GM13976 (cell line): ENCODE data around the gene TLR1.

Experiments
- DNase-seq: peaks from one replicate; pipeline ENCODE4 v3.0.0; 2012; ENCODE audit warnings: low spot score
- in situ Hi-C: fragments of 300-500 bp; cut with MboI; formaldehyde crosslinking; loops from one replicate; pipeline ENCODE4 v1.12.0; 2022; ENCODE audit warnings: low sequenced_read_pairs, mixed read lengths, inconsistent platforms; ENCODE audit not compliant: unreplicated experiment
- TF ChIP-seq, protein P1 (sequence below): IDR thresholded peaks from 2 replicates; pipeline ENCODE4 v1.5.1; 2012; ENCODE audit warnings: borderline replicate concordance, mild to moderate bottlenecking; ENCODE audit not compliant: insufficient read depth; ENCODE audit errors: extremely low read depth, missing control alignments, control extremely low read depth

TLR1 gene, protein sequence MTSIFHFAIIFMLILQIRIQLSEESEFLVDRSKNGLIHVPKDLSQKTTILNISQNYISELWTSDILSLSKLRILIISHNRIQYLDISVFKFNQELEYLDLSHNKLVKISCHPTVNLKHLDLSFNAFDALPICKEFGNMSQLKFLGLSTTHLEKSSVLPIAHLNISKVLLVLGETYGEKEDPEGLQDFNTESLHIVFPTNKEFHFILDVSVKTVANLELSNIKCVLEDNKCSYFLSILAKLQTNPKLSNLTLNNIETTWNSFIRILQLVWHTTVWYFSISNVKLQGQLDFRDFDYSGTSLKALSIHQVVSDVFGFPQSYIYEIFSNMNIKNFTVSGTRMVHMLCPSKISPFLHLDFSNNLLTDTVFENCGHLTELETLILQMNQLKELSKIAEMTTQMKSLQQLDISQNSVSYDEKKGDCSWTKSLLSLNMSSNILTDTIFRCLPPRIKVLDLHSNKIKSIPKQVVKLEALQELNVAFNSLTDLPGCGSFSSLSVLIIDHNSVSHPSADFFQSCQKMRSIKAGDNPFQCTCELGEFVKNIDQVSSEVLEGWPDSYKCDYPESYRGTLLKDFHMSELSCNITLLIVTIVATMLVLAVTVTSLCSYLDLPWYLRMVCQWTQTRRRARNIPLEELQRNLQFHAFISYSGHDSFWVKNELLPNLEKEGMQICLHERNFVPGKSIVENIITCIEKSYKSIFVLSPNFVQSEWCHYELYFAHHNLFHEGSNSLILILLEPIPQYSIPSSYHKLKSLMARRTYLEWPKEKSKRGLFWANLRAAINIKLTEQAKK

DNA sequence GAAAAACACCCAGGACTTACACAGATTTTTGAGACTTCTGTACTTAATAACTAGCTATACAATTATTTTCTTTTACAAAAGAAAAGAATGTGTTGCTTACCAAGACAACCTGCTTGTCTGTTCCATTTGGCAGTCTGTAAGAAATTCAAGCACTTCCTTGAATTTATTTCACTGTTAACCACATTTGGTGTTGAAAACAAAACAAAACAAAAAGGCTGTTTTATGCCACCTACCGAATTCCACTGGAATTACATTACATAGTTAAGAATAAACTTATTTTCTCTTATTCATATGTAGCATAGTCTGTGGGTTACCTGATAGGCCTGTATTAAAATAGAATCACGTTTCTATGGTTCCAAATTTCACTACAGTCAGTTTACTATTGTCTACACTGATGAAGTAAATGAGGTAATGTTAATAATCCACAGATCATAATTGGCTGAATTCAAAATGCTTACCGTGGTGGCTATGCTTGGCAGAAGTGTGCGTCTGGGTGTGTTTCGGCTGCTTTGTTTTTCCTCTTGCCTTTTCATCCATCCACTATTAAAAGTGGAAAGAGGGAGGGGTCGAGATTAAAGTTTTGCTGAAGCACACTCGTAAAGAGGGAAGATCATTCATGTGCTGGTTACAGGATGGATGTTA lies at the start of gene TLR1:
TSS of gene TLR1 (minus strand) at position 138 of the 642 bp plus-strand sequence. CDS start 5,960 bp downstream, outside the sequence.
- DNase-seq = no peak
- TF ChIP-seq, protein P1, sequence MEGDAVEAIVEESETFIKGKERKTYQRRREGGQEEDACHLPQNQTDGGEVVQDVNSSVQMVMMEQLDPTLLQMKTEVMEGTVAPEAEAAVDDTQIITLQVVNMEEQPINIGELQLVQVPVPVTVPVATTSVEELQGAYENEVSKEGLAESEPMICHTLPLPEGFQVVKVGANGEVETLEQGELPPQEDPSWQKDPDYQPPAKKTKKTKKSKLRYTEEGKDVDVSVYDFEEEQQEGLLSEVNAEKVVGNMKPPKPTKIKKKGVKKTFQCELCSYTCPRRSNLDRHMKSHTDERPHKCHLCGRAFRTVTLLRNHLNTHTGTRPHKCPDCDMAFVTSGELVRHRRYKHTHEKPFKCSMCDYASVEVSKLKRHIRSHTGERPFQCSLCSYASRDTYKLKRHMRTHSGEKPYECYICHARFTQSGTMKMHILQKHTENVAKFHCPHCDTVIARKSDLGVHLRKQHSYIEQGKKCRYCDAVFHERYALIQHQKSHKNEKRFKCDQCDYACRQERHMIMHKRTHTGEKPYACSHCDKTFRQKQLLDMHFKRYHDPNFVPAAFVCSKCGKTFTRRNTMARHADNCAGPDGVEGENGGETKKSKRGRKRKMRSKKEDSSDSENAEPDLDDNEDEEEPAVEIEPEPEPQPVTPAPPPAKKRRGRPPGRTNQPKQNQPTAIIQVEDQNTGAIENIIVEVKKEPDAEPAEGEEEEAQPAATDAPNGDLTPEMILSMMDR = no peak
- in situ Hi-C loops = no loop called here

DNA sequence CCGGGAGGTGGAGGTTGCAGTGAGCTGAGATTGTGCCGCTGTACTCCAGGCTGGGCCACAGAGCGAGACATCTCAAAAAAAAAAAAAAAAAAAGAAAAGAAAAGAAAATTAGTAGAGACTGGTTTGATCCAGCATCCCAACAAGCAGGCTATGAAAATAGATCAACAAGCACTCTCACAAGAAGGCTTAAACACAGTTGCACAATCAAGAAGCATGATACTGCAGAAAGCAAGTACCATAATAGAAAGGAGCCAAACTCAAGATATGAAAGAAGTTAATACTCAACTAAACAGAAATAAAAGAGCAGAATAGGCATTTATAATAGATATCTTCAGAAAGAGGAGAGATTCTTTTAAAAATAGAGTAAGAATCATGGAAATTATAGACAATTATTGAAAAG lies 41.4 kb upstream of the TLR1 start:
- in situ Hi-C loops = no loop called here
- no peak for DNase-seq
- TF ChIP-seq, protein P1 = no peak

DNA sequence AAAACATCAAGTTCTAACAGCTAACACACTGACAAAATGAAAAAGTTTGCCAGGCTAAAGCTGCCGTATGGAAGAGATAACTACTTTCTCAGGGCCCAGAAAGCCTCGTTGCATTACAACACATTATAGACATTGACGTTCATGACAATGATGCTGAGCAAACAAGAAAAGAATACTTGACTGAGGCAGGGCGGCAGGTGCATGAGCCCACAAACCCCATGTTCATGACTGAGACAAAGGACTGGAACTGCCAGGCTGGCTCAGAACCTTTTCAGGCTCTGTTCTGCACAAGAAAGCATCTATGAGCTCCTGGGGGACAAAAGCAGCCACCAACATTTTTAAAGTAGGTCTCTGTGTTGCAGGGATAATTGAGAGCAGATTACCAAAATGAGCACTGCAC lies 38.4 kb upstream of the TLR1 start:
- TF ChIP-seq, protein P1 = no peak
- no peak for DNase-seq
- in situ Hi-C loops = no loop called here

DNA sequence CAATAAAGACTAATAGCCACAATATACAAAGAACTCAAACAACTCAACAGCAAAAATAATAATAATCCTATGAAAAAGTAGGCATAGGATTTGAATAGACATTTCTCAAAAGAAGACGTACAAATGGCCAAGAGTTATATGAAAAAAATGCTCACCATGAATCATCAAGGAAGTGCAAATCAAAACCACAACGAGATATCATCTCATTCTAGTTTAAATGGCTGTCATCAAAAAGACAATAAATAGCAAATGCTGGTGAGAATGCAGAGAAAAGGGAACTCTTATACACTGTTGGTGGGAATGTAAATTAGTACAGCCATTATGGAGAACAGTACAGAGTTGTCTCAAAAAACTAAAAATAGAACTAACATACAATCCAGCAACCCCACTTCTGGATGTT lies 33.3 kb upstream of the TLR1 start:
- DNase-seq = no peak
- TF ChIP-seq, protein P1 = no peak
- in situ Hi-C loops = no loop called here

DNA sequence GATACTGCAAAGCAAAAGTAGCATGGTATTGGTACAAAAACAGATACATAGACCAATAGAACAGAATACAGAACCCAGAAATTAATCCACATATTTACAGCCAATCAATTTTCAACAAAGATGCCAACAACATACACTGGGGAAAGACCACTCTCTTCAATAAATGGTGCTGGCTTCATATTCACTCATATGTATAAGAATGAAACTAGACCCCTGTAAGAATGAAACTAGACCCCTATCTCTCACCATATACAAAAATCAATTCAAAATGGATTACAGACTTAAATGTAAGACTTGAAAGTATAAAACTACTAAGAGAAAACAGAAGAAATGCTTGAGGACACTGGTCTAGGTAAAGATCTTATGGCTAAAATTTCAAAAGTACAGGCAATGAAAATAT lies 32.7 kb upstream of the TLR1 start:
- TF ChIP-seq, protein P1 = no peak
- DNase-seq = no peak
- in situ Hi-C loops = no loop called here

DNA sequence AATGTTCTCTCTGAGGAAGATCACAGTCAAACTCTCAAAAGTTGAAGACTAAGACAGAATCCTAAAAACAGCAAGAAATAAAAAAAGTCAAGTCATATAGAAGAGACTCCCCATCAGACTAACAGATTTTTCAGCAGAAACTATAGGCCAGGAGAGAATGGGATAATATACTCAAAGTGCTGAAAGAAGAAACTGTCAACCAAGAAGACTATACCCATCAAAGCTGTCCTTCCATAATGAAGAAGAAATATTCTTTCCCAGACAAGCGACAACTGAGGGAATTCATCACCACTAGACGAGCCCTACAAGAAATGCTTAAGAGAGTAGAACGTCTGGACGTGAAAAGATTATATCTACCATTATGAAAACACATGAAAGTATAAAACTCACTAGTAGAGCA lies 30.0 kb upstream of the TLR1 start:
- in situ Hi-C loops = no loop called here
- DNase-seq = no peak
- TF ChIP-seq, protein P1 = no peak
